ENCODE measurements around the gene GABRD. TPM values are rescaled to one million over a fixed set of nuclear protein-coding genes. Genes with fewer than 3 reads are reported as not detected.

The GABRD gene
- total and polyA plus RNA-seq, 10 of the 15 experiments (the other 5 are each of a cell fraction or from before 2014, with no cell fraction given), result not detected

DNA sequence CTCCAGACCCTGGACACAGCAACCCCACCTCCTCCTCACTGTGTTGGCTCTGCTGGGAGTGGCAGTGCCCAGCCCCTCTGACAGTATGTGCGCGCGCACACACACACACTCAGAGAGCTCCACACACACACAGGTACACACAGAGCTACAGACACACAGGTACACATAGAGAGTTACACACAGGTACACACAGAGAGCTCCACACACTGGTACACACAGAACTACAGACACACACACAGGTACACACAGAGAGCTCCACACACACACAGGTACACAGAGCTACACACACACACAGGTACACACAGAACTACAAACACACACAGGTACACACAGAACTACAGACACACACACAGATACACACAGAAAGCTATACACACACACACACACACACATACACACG lies 24.7 kb downstream of the GABRD start:
- Histone ChIP-seq H3K4me2 (ENCODE audit: control insufficient read depth, insufficient read depth) (no peak overlapping the region), H3K27ac (ENCODE audit: control insufficient read depth, insufficient read depth) (no peak overlapping the region), H4K20me1 (ENCODE audit: control insufficient read depth, insufficient read depth) (no peaks in the 10 kb centered on the region), H2AFZ (ENCODE audit: control insufficient read depth, low read depth, low read length) (no peak overlapping the region), H3K9me3 (replicated peaks; ENCODE audit: control insufficient read depth, insufficient read depth, low read length) (no peaks in the 10 kb centered on the region), H3K79me2 (ENCODE audit: control insufficient read depth, insufficient read depth, low read length) (no peaks in the 10 kb centered on the region), H3K4me3 (no peak overlapping the region), H3K36me3 (ENCODE audit: control insufficient read depth in 2 of 2, insufficient read depth in 2 of 2, low read length in 1 of 2) (no peaks in the 10 kb centered on the region), H3K9ac (ENCODE audit: control insufficient read depth, insufficient read depth, low read length) (no peak overlapping the region), H3K27me3 (replicated peaks in 1 of 2; ENCODE audit: control insufficient read depth in 2 of 2, insufficient read depth in 2 of 2, low read length in 1 of 2) (peaks cover 0 to 4% of the 10 kb centered on the region in 2 experiments; a peak in 3 of 4 replicates), H3K4me1 (ENCODE audit: control insufficient read depth, insufficient read depth, low read length) (no peaks in the 10 kb centered on the region)
- DNase-seq (ENCODE audit: low read depth, low spot score) (no peak), ATAC-seq (no peak), FAIRE-seq (no peak)
- intact Hi-C loops (cut with micrococcal nuclease; ENCODE audit: unreplicated experiment) (no loop called here), in situ Hi-C loops (cut with MboI) (no loop called here)
- ChIA-PET POLR2A (no interaction called here), RAD21 (ENCODE audit: unreplicated experiment) (no interaction called here), SMC1A (ENCODE audit: uncharacterized antibody, unreplicated experiment) (no interaction called here), CTCF (interaction anchor here (0.6 to 2.2 kb wide), 5 partner anchors 11 to 1297 kb away, joined by 3 to 17 read pairs (median 4); no protein-coding TSS in a partner anchor)
- no TSS peak for BruUV-seq (replicated peaks)
- 95% methylated on average over 4 of the region's 4 CpGs for WGBS (ENCODE audit: insufficient coverage, insufficient replicate concordance, low lambda C conversion rate, missing lambda C conversion rate)
- TF ChIP-seq, protein P1, sequence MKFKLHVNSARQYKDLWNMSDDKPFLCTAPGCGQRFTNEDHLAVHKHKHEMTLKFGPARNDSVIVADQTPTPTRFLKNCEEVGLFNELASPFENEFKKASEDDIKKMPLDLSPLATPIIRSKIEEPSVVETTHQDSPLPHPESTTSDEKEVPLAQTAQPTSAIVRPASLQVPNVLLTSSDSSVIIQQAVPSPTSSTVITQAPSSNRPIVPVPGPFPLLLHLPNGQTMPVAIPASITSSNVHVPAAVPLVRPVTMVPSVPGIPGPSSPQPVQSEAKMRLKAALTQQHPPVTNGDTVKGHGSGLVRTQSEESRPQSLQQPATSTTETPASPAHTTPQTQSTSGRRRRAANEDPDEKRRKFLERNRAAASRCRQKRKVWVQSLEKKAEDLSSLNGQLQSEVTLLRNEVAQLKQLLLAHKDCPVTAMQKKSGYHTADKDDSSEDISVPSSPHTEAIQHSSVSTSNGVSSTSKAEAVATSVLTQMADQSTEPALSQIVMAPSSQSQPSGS (IDR thresholded peaks at IDR 0.05; ENCODE audit: low read length), result no peak
- no peak for TF ChIP-seq SIX5 (IDR thresholded peaks at IDR 0.05; ENCODE audit: low read depth, low read length, severe bottlenecking)
- no peak for TF ChIP-seq POLR2AphosphoS5 (IDR thresholded peaks at IDR 0.05; ENCODE audit: low read length)
- TF ChIP-seq EED (IDR thresholded peaks at IDR 0.05; ENCODE audit: low read depth), result no peak

All from GM12878 (cell line).